CD8-positive, alpha-beta memory T cell (primary cell): ENCODE results near the gene AOAH. TPM values are rescaled to one million over a fixed set of nuclear protein-coding genes. Genes with fewer than 3 reads are reported as not detected.

Experiments
- CTCF ChIA-PET: fragments of 350-600 bp; sonication (Branson Sonifier 250); formaldehyde crosslinking; loops from one replicate; lab custom pipeline; 2021; ENCODE audit warnings: antibody characterized with exemption; lab: Charles Lee
- POLR2A ChIA-PET: fragments of 350-600 bp; sonication (Branson Sonifier 250); formaldehyde crosslinking; loops from one replicate; lab custom pipeline; 2021; ENCODE audit warnings: antibody characterized with exemption; lab: Charles Lee
- DNase-seq, 5 donors: peaks; one replicate each; pipeline versions ENCODE4 v3.0.0 to v3.0.0-alpha.2; 2020 to 2022; ENCODE audit warnings: mixed read lengths in 1 of 5
- H3K27ac ChIP-seq: one replicate; pipeline ENCODE4 v1.7.0; 2013; ENCODE audit warnings: low read depth, mild to moderate bottlenecking, low read length, moderate library complexity
- H3K27me3 ChIP-seq: 2 replicates; pipeline ENCODE4 v1.7.0; 2013; ENCODE audit warnings: low read length, mild to moderate bottlenecking; ENCODE audit not compliant: insufficient read depth, poor library complexity, severe bottlenecking
- H3K36me3 ChIP-seq: 2 replicates; pipeline ENCODE4 v1.7.0; 2013; ENCODE audit warnings: mild to moderate bottlenecking, low read length, moderate library complexity; ENCODE audit not compliant: insufficient read depth
- H3K4me1 ChIP-seq: 2 replicates; pipeline ENCODE4 v1.7.0; 2013; ENCODE audit warnings: mild to moderate bottlenecking, low read length, moderate library complexity; ENCODE audit not compliant: insufficient read depth
- H3K4me3 ChIP-seq: 2 replicates; pipeline ENCODE4 v1.7.0; 2013; ENCODE audit warnings: mild to moderate bottlenecking, low read length
- H3K9me3 ChIP-seq: 2 replicates; pipeline ENCODE4 v1.7.0; 2013; ENCODE audit warnings: mild to moderate bottlenecking, low read length
- H3K27ac Mint-ChIP-seq, 8 donors: one replicate each; pipeline ENCODE4 v1.8.0; 2020 to 2021; ENCODE audit warnings: mixed read lengths in 8 of 8, mild to moderate bottlenecking in 6 of 8, inconsistent platforms in 3 of 8, moderate library complexity in 3 of 8
- H3K27me3 Mint-ChIP-seq, 2 donors: one replicate each; pipeline ENCODE4 v1.8.0; 2020 to 2021; ENCODE audit warnings: mixed read lengths in 2 of 2, mild to moderate bottlenecking in 1 of 2, moderate library complexity in 1 of 2
- H3K36me3 Mint-ChIP-seq, 3 donors: one replicate each; pipeline ENCODE4 v1.8.0; 2020 to 2021; ENCODE audit warnings: mixed read lengths in 3 of 3, inconsistent platforms in 1 of 3, mild to moderate bottlenecking in 1 of 3
- H3K4me1 Mint-ChIP-seq, 3 donors: one replicate each; pipeline ENCODE4 v1.8.0; 2020 to 2021; ENCODE audit warnings: mixed read lengths in 3 of 3, inconsistent platforms in 1 of 3, mild to moderate bottlenecking in 1 of 3
- H3K4me3 Mint-ChIP-seq, 7 donors: one replicate each; pipeline ENCODE4 v1.8.0; 2020 to 2021; ENCODE audit warnings: mixed read lengths in 7 of 7, mild to moderate bottlenecking in 6 of 7, moderate library complexity in 4 of 7, inconsistent platforms in 2 of 7
- H3K9me3 Mint-ChIP-seq, 5 donors: one replicate each; pipeline ENCODE4 v1.8.0; 2020 to 2022; ENCODE audit warnings: mixed read lengths in 5 of 5, mild to moderate bottlenecking in 3 of 5, moderate library complexity in 2 of 5, inconsistent platforms in 1 of 5
- polyA plus RNA-seq: library from polyadenylated mRNA; unstranded; fragments of 300-500 nt; fragmentation: Illumina TruSeq; gene quantifications from one replicate; pipeline ENCODE4 v1.2.3, GENCODE V29; 2021
- total RNA-seq, 2 experiments: library from RNA; stranded (reverse); gene quantifications; one replicate each; pipeline ENCODE4 v1.2.3, GENCODE V29; 2021

The AOAH gene
- total and polyA plus RNA-seq, 3 experiments from 2014 or later = 25.0 to 59.2 (median 26.4) TPM

- peaks cover 0 to 10% (median 0%) of the 10 kb centered on the region in 5 donors for H3K9me3 Mint-ChIP-seq
- no peak overlapping the region for H3K4me3 ChIP-seq
- ChIA-PET CTCF (interaction anchor here (1.0 to 1.3 kb wide), 2 partner anchors 13 to 24 kb away, joined by 3 read pairs; no protein-coding TSS in a partner anchor), POLR2A (no interaction called here)
- H3K27me3 ChIP-seq = no peaks in the 10 kb centered on the region
- peak overlapping the region in 6 of 8 donors; percentile 28 to 83 (median 59) for H3K27ac Mint-ChIP-seq
- H3K27ac ChIP-seq = no peak overlapping the region
- H3K36me3 ChIP-seq = no peaks in the 10 kb centered on the region
- no peaks in the 10 kb centered on the region for H3K9me3 ChIP-seq
- H3K4me1 Mint-ChIP-seq = peaks cover 29 to 47% (median 33%) of the 10 kb centered on the region in 3 donors
- H3K4me3 Mint-ChIP-seq = peak overlapping the region in 6 of 7 donors; percentile 26 to 74 (median 54)
- H3K4me1 ChIP-seq = no peaks in the 10 kb centered on the region
- H3K27me3 Mint-ChIP-seq = peaks cover 0 to 3% of the 10 kb centered on the region in 2 donors
- H3K36me3 Mint-ChIP-seq = no peaks in the 10 kb centered on the region
- DNase-seq = no peak
These were observed 23.2 kb upstream of the AOAH start for GRCh38 chr7:36747280-36748016.

- Mint-ChIP-seq H3K27me3 (peaks cover 0 to 3% of the 10 kb centered on the region in 2 donors), H3K4me1 (peaks cover 22 to 39% (median 33%) of the 10 kb centered on the region in 3 donors), H3K9me3 (peaks cover 0 to 10% (median 0%) of the 10 kb centered on the region in 5 donors), H3K36me3 (no peaks in the 10 kb centered on the region), H3K4me3 (no peak overlapping the region), H3K27ac (peak overlapping the region in 1 of 8 donors; percentile 69)
- H3K4me1 ChIP-seq = no peaks in the 10 kb centered on the region
- ChIA-PET POLR2A (no interaction called here), CTCF (interaction anchor here (1.3 kb wide), 1 partner anchor 12 kb away, joined by 3 read pairs; no protein-coding TSS in a partner anchor)
- no peak overlapping the region for H3K4me3 ChIP-seq
- H3K9me3 ChIP-seq = no peaks in the 10 kb centered on the region
- H3K27ac ChIP-seq = no peak overlapping the region
- DNase-seq = no peak
- H3K36me3 ChIP-seq = no peaks in the 10 kb centered on the region
- no peaks in the 10 kb centered on the region for H3K27me3 ChIP-seq
These were observed 22.1 kb upstream of the AOAH start for GRCh38 chr7:36746347-36746746.

- H3K4me1 Mint-ChIP-seq = peaks cover 20 to 22% (median 21%) of the 10 kb centered on the region in 3 donors
- CTCF ChIA-PET = no interaction called here
- POLR2A ChIA-PET = no interaction called here
These were observed 18.8 kb upstream of the AOAH start for GRCh38 chr7:36742911-36743775.

GRCh38 chr7:36741866-36742265, 17.6 kb upstream of the AOAH start:
- ChIA-PET POLR2A (no interaction called here), CTCF (no interaction called here)
- no peak overlapping the region for H3K27ac ChIP-seq
- Mint-ChIP-seq H3K4me1 (peaks cover 16 to 18% (median 17%) of the 10 kb centered on the region in 3 donors), H3K4me3 (no peak overlapping the region), H3K27ac (peak overlapping the region in 2 of 8 donors; percentile 30 to 54), H3K36me3 (peaks cover 0 to 2% (median 0%) of the 10 kb centered on the region in 3 donors), H3K9me3 (peaks cover 0 to 10% (median 0%) of the 10 kb centered on the region in 5 donors), H3K27me3 (peaks cover 0 to 3% of the 10 kb centered on the region in 2 donors)
- H3K4me1 ChIP-seq = peaks cover 4% of the 10 kb centered on the region
- no peaks in the 10 kb centered on the region for H3K27me3 ChIP-seq
- no peaks in the 10 kb centered on the region for H3K9me3 ChIP-seq
- no peak for DNase-seq
- no peak overlapping the region for H3K4me3 ChIP-seq
- no peaks in the 10 kb centered on the region for H3K36me3 ChIP-seq

More at GRCh38 chr7:36742911-36743775, 18.8 kb upstream of the AOAH start:
- peaks cover 0 to 3% of the 10 kb centered on the region in 2 donors for H3K27me3 Mint-ChIP-seq
- Histone ChIP-seq H3K27ac (no peak overlapping the region), H3K36me3 (no peaks in the 10 kb centered on the region), H3K4me1 (no peaks in the 10 kb centered on the region), H3K27me3 (no peaks in the 10 kb centered on the region), H3K9me3 (no peaks in the 10 kb centered on the region), H3K4me3 (no peak overlapping the region)
- H3K36me3 Mint-ChIP-seq = no peaks in the 10 kb centered on the region
- H3K4me3 Mint-ChIP-seq = no peak overlapping the region
- peaks cover 0 to 10% (median 0%) of the 10 kb centered on the region in 5 donors for H3K9me3 Mint-ChIP-seq
- DNase-seq = no peak
- H3K27ac Mint-ChIP-seq = peak overlapping the region in 3 of 8 donors; percentile 23 to 61 (median 24)

GRCh38 chr7:36739351-36739750, 15.1 kb upstream of the AOAH start:
- Histone ChIP-seq H3K9me3 (no peaks in the 10 kb centered on the region), H3K27me3 (no peaks in the 10 kb centered on the region), H3K4me1 (peaks cover 18% of the 10 kb centered on the region), H3K36me3 (no peaks in the 10 kb centered on the region), H3K27ac (no peak overlapping the region), H3K4me3 (no peak overlapping the region)
- DNase-seq = no peak
- H3K4me3 Mint-ChIP-seq = no peak overlapping the region
- peaks cover 0 to 10% (median 0%) of the 10 kb centered on the region in 5 donors for H3K9me3 Mint-ChIP-seq
- ChIA-PET CTCF (interaction anchor here (1.1 kb wide), 1 partner anchor 15 kb away, joined by 5 read pairs; no protein-coding TSS in a partner anchor), POLR2A (interaction anchor here (0.5 kb wide), 1 partner anchor 12 kb away, joined by 4 read pairs; no protein-coding TSS in a partner anchor)
- peaks cover 33 to 37% (median 36%) of the 10 kb centered on the region in 3 donors for H3K4me1 Mint-ChIP-seq
- H3K27ac Mint-ChIP-seq = peak overlapping the region in 5 of 8 donors; percentile 5 to 68 (median 33)
- H3K27me3 Mint-ChIP-seq = no peaks in the 10 kb centered on the region
- H3K36me3 Mint-ChIP-seq = peaks cover 0 to 3% (median 0%) of the 10 kb centered on the region in 3 donors

- peak overlapping the region; percentile 68 to 96 (median 92) for H3K27ac Mint-ChIP-seq
These were observed 12.6 kb upstream of the AOAH start for GRCh38 chr7:36736899-36737211.

GRCh38 chr7:36736090-36736898, 12.0 kb upstream of the AOAH start:
- Mint-ChIP-seq H3K27ac (peak overlapping the region; percentile 68 to 96 (median 92)), H3K9me3 (peaks cover 0 to 6% (median 0%) of the 10 kb centered on the region in 5 donors), H3K27me3 (peaks cover 0 to 1% of the 10 kb centered on the region in 2 donors), H3K4me1 (peaks cover 36 to 47% (median 39%) of the 10 kb centered on the region in 3 donors), H3K36me3 (peaks cover 0 to 15% (median 2%) of the 10 kb centered on the region in 3 donors), H3K4me3 (peak overlapping the region; percentile 6 to 89 (median 76))
- POLR2A ChIA-PET = interaction anchor here (0.6 to 1.9 kb wide), 3 partner anchors 10 to 58 kb away, joined by 3 to 5 read pairs (median 3); no protein-coding TSS in a partner anchor
- no peak for DNase-seq
- Histone ChIP-seq H3K9me3 (no peaks in the 10 kb centered on the region), H3K4me1 (peaks cover 18% of the 10 kb centered on the region), H3K27me3 (no peaks in the 10 kb centered on the region), H3K4me3 (peak overlapping the region; percentile 36), H3K27ac (no peak overlapping the region), H3K36me3 (no peaks in the 10 kb centered on the region)
- CTCF ChIA-PET = interaction anchor here (1.1 to 2.5 kb wide), 4 partner anchors 11 to 55 kb away, joined by 3 to 11 read pairs (median 3); partner anchors contain the start of gene AOAH

More at GRCh38 chr7:36736899-36737211, 12.6 kb upstream of the AOAH start:
- Mint-ChIP-seq H3K4me1 (peaks cover 36 to 46% (median 39%) of the 10 kb centered on the region in 3 donors), H3K36me3 (peaks cover 0 to 10% (median 2%) of the 10 kb centered on the region in 3 donors), H3K27me3 (peaks cover 0 to 1% of the 10 kb centered on the region in 2 donors), H3K4me3 (peak overlapping the region; percentile 6 to 89 (median 76)), H3K9me3 (peaks cover 0 to 5% (median 0%) of the 10 kb centered on the region in 5 donors)
- Histone ChIP-seq H3K9me3 (no peaks in the 10 kb centered on the region), H3K27ac (no peak overlapping the region), H3K36me3 (no peaks in the 10 kb centered on the region), H3K4me3 (peak overlapping the region; percentile 36), H3K4me1 (peaks cover 18% of the 10 kb centered on the region), H3K27me3 (no peaks in the 10 kb centered on the region)
- CTCF ChIA-PET = no interaction called here
- peak in 1 of 5 donors; percentile 29 for DNase-seq
- POLR2A ChIA-PET = interaction anchor here (1.0 kb wide), 1 partner anchor 13 kb away, joined by 3 read pairs; no protein-coding TSS in a partner anchor
